CD4-positive, alpha-beta T cell (primary cell): Measurements from ENCODE around the gene ITPKB. TPM values are rescaled to one million over a fixed set of nuclear protein-coding genes. Genes with fewer than 3 reads are reported as not detected.

ENCODE experiments used
- ATAC-seq: fragments of 200-7000 bp; cut with Tn5 transposase; one replicate; pipeline ENCODE4 v1.10.0; 2022; ENCODE audit warnings: mild to moderate bottlenecking; ENCODE audit not compliant: poor library complexity
- CTCF ChIA-PET: fragments of 350-600 bp; sonication (Branson Sonifier 250); formaldehyde crosslinking; loops from one replicate; lab custom pipeline; 2021; ENCODE audit warnings: antibody characterized with exemption, inconsistent platforms; lab: Charles Lee
- POLR2A ChIA-PET: fragments of 350-600 bp; sonication (Branson Sonifier 250); formaldehyde crosslinking; loops from one replicate; lab custom pipeline; 2021; ENCODE audit warnings: antibody characterized with exemption, inconsistent platforms; lab: Charles Lee
- DNase-seq, 14 experiments: peaks; one replicate each; pipeline ENCODE4 v3.0.0-alpha.2; 2013 to 2020; ENCODE audit warnings: mixed read lengths in 2 of 14
- H3K27ac ChIP-seq, 2 donors: one replicate each; pipeline versions ENCODE4 v1.5.1 to v1.7.0; 2013; ENCODE audit warnings: low read length in 2 of 2, low read depth in 1 of 2, mild to moderate bottlenecking in 1 of 2
- H3K27me3 ChIP-seq, 2 experiments: 1 replicate in 1 of 2; 2 replicates in 1 of 2; pipeline versions ENCODE4 v1.6.1 to v1.7.0; 2013; ENCODE audit warnings: low read length in 2 of 2, control low read depth in 1 of 2, mild to moderate bottlenecking in 1 of 2, moderate library complexity in 1 of 2; ENCODE audit not compliant: insufficient read depth in 2 of 2, control insufficient read depth in 1 of 2
- H3K36me3 ChIP-seq: one replicate; pipeline ENCODE4 v1.6.1; 2013; ENCODE audit warnings: low read length, control low read depth; ENCODE audit not compliant: insufficient read depth
- H3K4me1 ChIP-seq: one replicate; pipeline ENCODE4 v1.6.1; 2013; ENCODE audit warnings: low read length, control low read depth; ENCODE audit not compliant: insufficient read depth
- H3K4me3 ChIP-seq: one replicate; pipeline ENCODE4 v1.5.1; 2013; ENCODE audit warnings: mild to moderate bottlenecking, low read length, moderate library complexity
- H3K9me3 ChIP-seq, 2 experiments: 1 replicate in 1 of 2; 2 replicates in 1 of 2; pipeline versions ENCODE4 v1.6.1 to v1.7.0; 2013; ENCODE audit warnings: low read length in 2 of 2, mild to moderate bottlenecking in 2 of 2, control low read depth in 1 of 2, moderate library complexity in 1 of 2; ENCODE audit not compliant: control insufficient read depth in 1 of 2, insufficient read depth in 1 of 2
- H3K27ac Mint-ChIP-seq: one replicate; pipeline ENCODE4 v1.8.0; 2020; ENCODE audit warnings: mixed read lengths
- H3K27me3 Mint-ChIP-seq: one replicate; pipeline ENCODE4 v1.8.0; 2021; ENCODE audit warnings: mixed read lengths
- H3K36me3 Mint-ChIP-seq: one replicate; pipeline ENCODE4 v1.8.0; 2021; ENCODE audit warnings: low read depth, mixed read lengths
- H3K4me1 Mint-ChIP-seq: one replicate; pipeline ENCODE4 v1.8.0; 2021; ENCODE audit warnings: low read depth, mixed read lengths
- H3K4me3 Mint-ChIP-seq: one replicate; pipeline ENCODE4 v1.8.0; 2020; ENCODE audit warnings: mild to moderate bottlenecking, mixed read lengths
- H3K9me3 Mint-ChIP-seq: one replicate; pipeline ENCODE4 v1.8.0; 2020; ENCODE audit warnings: mixed read lengths
- intact Hi-C, 2 experiments: fragments of 100-400 bp; cut with DNase I in 1 of 2; cut with micrococcal nuclease in 1 of 2; formaldehyde crosslinking; loops; one replicate each; pipeline versions ENCODE4 v1.15.1 to v1.9.0; 2023 to 2025; cut with DNase I, micrococcal nuclease
- total RNA-seq, 174 experiments: library from RNA in 2 of 174; stranded (reverse) in 2 of 174; gene quantifications; one replicate each; pipeline ENCODE4 v1.2.3 and lab custom pipeline; 2021 to 2026
- TF ChIP-seq, protein P1 (sequence below): fragments of 200-600 bp; IDR thresholded peaks from one replicate; pipeline ENCODE4 v1.8.0; 2022; ENCODE audit warnings: antibody characterized with exemption, mild to moderate bottlenecking

The ITPKB gene
- total RNA-seq, 2 experiments from 2014 or later: 565 to 583 TPM

- Mint-ChIP-seq H3K27ac (peak overlapping the region; percentile 27), H3K36me3 (peaks cover 12% of the 10 kb centered on the region), H3K9me3 (peaks cover 2% of the 10 kb centered on the region), H3K4me3 (no peak overlapping the region), H3K4me1 (peaks cover 40% of the 10 kb centered on the region), H3K27me3 (peaks cover 7% of the 10 kb centered on the region)
- no peak overlapping the region for H3K27ac ChIP-seq
- ATAC-seq (no peak), DNase-seq (no peak)
- H3K27me3 ChIP-seq: no peaks in the 10 kb centered on the region
- intact Hi-C loops: loop anchor here in 1 of 2 experiments (5.0 kb wide), 1 partner anchor 54 kb away; no protein-coding TSS in a partner anchor
- no peaks in the 10 kb centered on the region for H3K9me3 ChIP-seq
- CTCF ChIA-PET: no interaction called here
- TF ChIP-seq, protein P1, sequence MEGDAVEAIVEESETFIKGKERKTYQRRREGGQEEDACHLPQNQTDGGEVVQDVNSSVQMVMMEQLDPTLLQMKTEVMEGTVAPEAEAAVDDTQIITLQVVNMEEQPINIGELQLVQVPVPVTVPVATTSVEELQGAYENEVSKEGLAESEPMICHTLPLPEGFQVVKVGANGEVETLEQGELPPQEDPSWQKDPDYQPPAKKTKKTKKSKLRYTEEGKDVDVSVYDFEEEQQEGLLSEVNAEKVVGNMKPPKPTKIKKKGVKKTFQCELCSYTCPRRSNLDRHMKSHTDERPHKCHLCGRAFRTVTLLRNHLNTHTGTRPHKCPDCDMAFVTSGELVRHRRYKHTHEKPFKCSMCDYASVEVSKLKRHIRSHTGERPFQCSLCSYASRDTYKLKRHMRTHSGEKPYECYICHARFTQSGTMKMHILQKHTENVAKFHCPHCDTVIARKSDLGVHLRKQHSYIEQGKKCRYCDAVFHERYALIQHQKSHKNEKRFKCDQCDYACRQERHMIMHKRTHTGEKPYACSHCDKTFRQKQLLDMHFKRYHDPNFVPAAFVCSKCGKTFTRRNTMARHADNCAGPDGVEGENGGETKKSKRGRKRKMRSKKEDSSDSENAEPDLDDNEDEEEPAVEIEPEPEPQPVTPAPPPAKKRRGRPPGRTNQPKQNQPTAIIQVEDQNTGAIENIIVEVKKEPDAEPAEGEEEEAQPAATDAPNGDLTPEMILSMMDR: no peak
- H3K36me3 ChIP-seq: no peaks in the 10 kb centered on the region
- H3K4me3 ChIP-seq: no peak overlapping the region
- POLR2A ChIA-PET: no interaction called here
- peaks cover 19% of the 10 kb centered on the region for H3K4me1 ChIP-seq
Measured at GRCh38 chr1:226743259-226743658, 4.2 kb upstream of the ITPKB start.

DNA sequence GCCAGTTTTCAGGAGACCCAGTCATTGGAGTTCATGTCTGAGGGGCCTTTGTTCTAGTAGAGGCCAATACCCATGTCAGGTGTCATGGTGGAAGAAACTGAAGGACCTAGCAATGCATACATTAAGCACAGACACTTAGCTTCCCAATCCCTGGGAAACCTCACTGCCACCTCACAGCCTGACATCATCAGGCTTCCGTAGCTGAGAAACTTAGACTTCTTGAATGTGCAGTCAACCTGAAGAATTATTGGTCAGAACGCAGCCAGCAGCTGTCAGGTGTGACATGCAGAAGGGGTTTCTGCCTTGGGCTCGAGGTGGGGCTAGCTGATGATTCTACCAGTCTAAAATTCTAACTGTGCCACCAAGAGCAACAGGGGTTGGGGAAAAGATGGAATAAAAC is 1.9 kb upstream of the ITPKB start:
- peak overlapping the region in 1 of 2 donors; percentile 3 for H3K27ac ChIP-seq

GRCh38 chr1:226739696-226740065 is 599 bp upstream of the ITPKB start:
- intact Hi-C loops: loop anchor here (1.0 to 10.0 kb wide), 9 partner anchors 37 to 105 kb away; no protein-coding TSS in a partner anchor
- no peaks in the 10 kb centered on the region for H3K27me3 ChIP-seq
- CTCF ChIA-PET: interaction anchor here (0.6 to 2.7 kb wide), 11 partner anchors 28 to 675 kb away, joined by 3 to 12 read pairs (median 3); no protein-coding TSS in a partner anchor
- peaks cover 45% of the 10 kb centered on the region for H3K36me3 Mint-ChIP-seq
- TF ChIP-seq, protein P1: no peak
- H3K4me1 Mint-ChIP-seq: peaks cover 32% of the 10 kb centered on the region
- peak overlapping the region; percentile 70 to 71 for H3K27ac ChIP-seq
- peak; percentile 55 for ATAC-seq
- H3K36me3 ChIP-seq: peaks cover 26% of the 10 kb centered on the region
- peaks cover 7% of the 10 kb centered on the region for H3K27me3 Mint-ChIP-seq
- no peak for DNase-seq
- H3K4me3 Mint-ChIP-seq: peak overlapping the region; percentile 98
- H3K9me3 Mint-ChIP-seq: peaks cover 2% of the 10 kb centered on the region
- H3K4me1 ChIP-seq: peaks cover 38% of the 10 kb centered on the region
- H3K27ac Mint-ChIP-seq: peak overlapping the region; percentile 95
- H3K9me3 ChIP-seq: no peaks in the 10 kb centered on the region
- POLR2A ChIA-PET: interaction anchor here (0.6 to 3.0 kb wide), 45 partner anchors 10 to 315 kb away, joined by 3 to 26 read pairs (median 5); partner anchors contain the start of gene COQ8A
- H3K4me3 ChIP-seq: peak overlapping the region; percentile 93

More for the DNA sequence above, 1.9 kb upstream of the ITPKB start:
- POLR2A ChIA-PET: interaction anchor here (0.8 to 3.0 kb wide), 4 partner anchors 32 to 87 kb away, joined by 3 to 17 read pairs (median 13); no protein-coding TSS in a partner anchor
- no peak overlapping the region for H3K4me3 ChIP-seq
- H3K9me3 Mint-ChIP-seq: peaks cover 2% of the 10 kb centered on the region
- peaks cover 32% of the 10 kb centered on the region for H3K36me3 Mint-ChIP-seq
- intact Hi-C loops: loop anchor here in 1 of 2 experiments (5.0 kb wide), 1 partner anchor 56 kb away; no protein-coding TSS in a partner anchor
- H3K9me3 ChIP-seq: no peaks in the 10 kb centered on the region
- H3K4me3 Mint-ChIP-seq: peak overlapping the region; percentile 7
- peak overlapping the region; percentile 95 for H3K27ac Mint-ChIP-seq
- H3K4me1 ChIP-seq: peaks cover 29% of the 10 kb centered on the region
- TF ChIP-seq, protein P1: no peak
- peaks cover 7% of the 10 kb centered on the region for H3K27me3 Mint-ChIP-seq
- no peaks in the 10 kb centered on the region for H3K27me3 ChIP-seq
- ATAC-seq (no peak), DNase-seq (no peak)
- H3K4me1 Mint-ChIP-seq: peaks cover 31% of the 10 kb centered on the region
- H3K36me3 ChIP-seq: peaks cover 12% of the 10 kb centered on the region
- CTCF ChIA-PET: interaction anchor here (0.8 to 2.7 kb wide), 3 partner anchors 54 to 114 kb away, joined by 3 to 12 read pairs (median 4); no protein-coding TSS in a partner anchor
